Activated naive CD4-positive, alpha-beta T cell treated with anti-CD3 and anti-CD28 coated beads for 36 hours (primary cell): ENCODE results near the gene PPP4R2. TPM values are rescaled to one million over a fixed set of nuclear protein-coding genes. Genes with fewer than 3 reads are reported as not detected.

Experiments used
- CTCF ChIA-PET: fragments of 350-600 bp; sonication (Branson Sonifier 250); formaldehyde crosslinking; loops from one replicate; lab custom pipeline; 2021; ENCODE audit warnings: antibody characterized with exemption; lab: Charles Lee
- DNase-seq: peaks from one replicate; pipeline ENCODE4 v3.0.0-alpha.2; 2020
- H3K27ac Mint-ChIP-seq: one replicate; pipeline ENCODE4 v1.8.0; 2021; ENCODE audit warnings: mild to moderate bottlenecking, mixed read lengths
- H3K27me3 Mint-ChIP-seq: one replicate; pipeline ENCODE4 v1.8.0; 2021; ENCODE audit warnings: low read depth, mixed read lengths
- H3K36me3 Mint-ChIP-seq: one replicate; pipeline ENCODE4 v1.8.0; 2021; ENCODE audit warnings: low read depth, mixed read lengths
- H3K4me1 Mint-ChIP-seq: one replicate; pipeline ENCODE4 v1.8.0; 2021; ENCODE audit warnings: low read depth, mixed read lengths
- H3K4me3 Mint-ChIP-seq: one replicate; pipeline ENCODE4 v1.8.0; 2021; ENCODE audit warnings: mild to moderate bottlenecking, moderate library complexity, mixed read lengths
- H3K9me3 Mint-ChIP-seq: one replicate; pipeline ENCODE4 v1.8.0; 2021; ENCODE audit warnings: mixed read lengths
- intact Hi-C: fragments of 100-400 bp; cut with micrococcal nuclease; formaldehyde crosslinking; loops from one replicate; pipeline ENCODE4 v1.15.1; 2023
- total RNA-seq, 2 experiments: library from RNA; stranded (reverse); gene quantifications; one replicate each; pipeline ENCODE4 v1.2.3, GENCODE V29; 2021

PPP4R2 gene
- total RNA-seq, 2 experiments from 2014 or later, result 68.1 to 71.6 TPM

GRCh38 chr3:73031573-73032103, 35.0 kb downstream of the PPP4R2 start:
- intact Hi-C loops, result loop anchor here (10.0 kb wide), 1 partner anchor 607 kb away; no protein-coding TSS in a partner anchor
- H3K27me3 Mint-ChIP-seq, result no peaks in the 10 kb centered on the region
- no peak overlapping the region for H3K4me3 Mint-ChIP-seq
- no peak for DNase-seq
- no peaks in the 10 kb centered on the region for H3K9me3 Mint-ChIP-seq
- H3K4me1 Mint-ChIP-seq, result peaks cover 83% of the 10 kb centered on the region
- H3K36me3 Mint-ChIP-seq, result peaks cover 22% of the 10 kb centered on the region
- H3K27ac Mint-ChIP-seq, result no peak overlapping the region
- CTCF ChIA-PET, result interaction anchor here (0.6 to 1.2 kb wide), 2 partner anchors 25 to 34 kb away, joined by 3 read pairs; no protein-coding TSS in a partner anchor

GRCh38 chr3:73036694-73037591, 40.3 kb downstream of the PPP4R2 start:
- DNase-seq, result no peak
- no peak overlapping the region for H3K4me3 Mint-ChIP-seq
- no peaks in the 10 kb centered on the region for H3K27me3 Mint-ChIP-seq
- CTCF ChIA-PET, result interaction anchor here (1.2 kb wide), 1 partner anchor 214 kb away, joined by 3 read pairs; no protein-coding TSS in a partner anchor
- intact Hi-C loops, result loop anchor here (1.0 to 10.0 kb wide), 3 partner anchors 8 to 612 kb away; no protein-coding TSS in a partner anchor
- no peaks in the 10 kb centered on the region for H3K9me3 Mint-ChIP-seq
- peaks cover 89% of the 10 kb centered on the region for H3K4me1 Mint-ChIP-seq
- H3K27ac Mint-ChIP-seq, result peak overlapping the region; percentile 16
- H3K36me3 Mint-ChIP-seq, result peaks cover 15% of the 10 kb centered on the region

- H3K9me3 Mint-ChIP-seq, result no peaks in the 10 kb centered on the region
- intact Hi-C loops, result no loop called here
- peaks cover 82% of the 10 kb centered on the region for H3K4me1 Mint-ChIP-seq
- H3K36me3 Mint-ChIP-seq, result peaks cover 10% of the 10 kb centered on the region
- H3K27me3 Mint-ChIP-seq, result no peaks in the 10 kb centered on the region
- peak overlapping the region; percentile 16 for H3K27ac Mint-ChIP-seq
- CTCF ChIA-PET, result interaction anchor here (1.0 kb wide), 1 partner anchor 15 kb away, joined by 3 read pairs; no protein-coding TSS in a partner anchor
- H3K4me3 Mint-ChIP-seq, result no peak overlapping the region
- no peak for DNase-seq
Observed at GRCh38 chr3:73041537-73041936, 44.9 kb downstream of the PPP4R2 start.

GRCh38 chr3:73043414-73043813, 46.8 kb downstream of the PPP4R2 start:
- H3K9me3 Mint-ChIP-seq, result no peaks in the 10 kb centered on the region
- peaks cover 6% of the 10 kb centered on the region for H3K36me3 Mint-ChIP-seq
- no peaks in the 10 kb centered on the region for H3K27me3 Mint-ChIP-seq

GRCh38 chr3:73045391-73045790, 48.8 kb downstream of the PPP4R2 start:
- Mint-ChIP-seq H3K36me3 (peaks cover 12% of the 10 kb centered on the region), H3K9me3 (no peaks in the 10 kb centered on the region), H3K4me1 (peaks cover 54% of the 10 kb centered on the region), H3K4me3 (no peak overlapping the region), H3K27me3 (no peaks in the 10 kb centered on the region), H3K27ac (no peak overlapping the region)
- intact Hi-C loops, result no loop called here
- CTCF ChIA-PET, result interaction anchor here (0.6 to 1.3 kb wide), 2 partner anchors 9 to 439 kb away, joined by 3 to 4 read pairs; no protein-coding TSS in a partner anchor
- no peak for DNase-seq

More at GRCh38 chr3:73043414-73043813, 46.8 kb downstream of the PPP4R2 start:
- no peak overlapping the region for H3K4me3 Mint-ChIP-seq
- intact Hi-C loops, result loop anchor here (2.0 kb wide), 1 partner anchor 15 kb away; no protein-coding TSS in a partner anchor
- no peak overlapping the region for H3K27ac Mint-ChIP-seq
- DNase-seq, result no peak
- CTCF ChIA-PET, result no interaction called here
- H3K4me1 Mint-ChIP-seq, result peaks cover 67% of the 10 kb centered on the region

- Mint-ChIP-seq H3K4me1 (peaks cover 49% of the 10 kb centered on the region), H3K4me3 (no peak overlapping the region), H3K27ac (no peak overlapping the region), H3K9me3 (no peaks in the 10 kb centered on the region), H3K36me3 (peaks cover 12% of the 10 kb centered on the region), H3K27me3 (no peaks in the 10 kb centered on the region)
- DNase-seq, result no peak
- CTCF ChIA-PET, result interaction anchor here (1.3 kb wide), 1 partner anchor 9 kb away, joined by 4 read pairs; no protein-coding TSS in a partner anchor
- intact Hi-C loops, result no loop called here
Observed at GRCh38 chr3:73046195-73046594, 49.6 kb downstream of the PPP4R2 start.

GRCh38 chr3:73049319-73049718, 52.7 kb downstream of the PPP4R2 start:
- CTCF ChIA-PET, result interaction anchor here (0.7 kb wide), 1 partner anchor 546 kb away, joined by 3 read pairs; no protein-coding TSS in a partner anchor
- no peaks in the 10 kb centered on the region for H3K27me3 Mint-ChIP-seq

GRCh38 chr3:73052857-73053256, 56.2 kb downstream of the PPP4R2 start:
- intact Hi-C loops, result no loop called here
- H3K9me3 Mint-ChIP-seq, result no peaks in the 10 kb centered on the region
- peaks cover 9% of the 10 kb centered on the region for H3K36me3 Mint-ChIP-seq
- CTCF ChIA-PET, result no interaction called here
- no peaks in the 10 kb centered on the region for H3K27me3 Mint-ChIP-seq
- no peak overlapping the region for H3K27ac Mint-ChIP-seq
- no peak overlapping the region for H3K4me3 Mint-ChIP-seq
- H3K4me1 Mint-ChIP-seq, result peaks cover 13% of the 10 kb centered on the region
- DNase-seq, result no peak

More at GRCh38 chr3:73049319-73049718, 52.7 kb downstream of the PPP4R2 start:
- Mint-ChIP-seq H3K36me3 (peaks cover 11% of the 10 kb centered on the region), H3K9me3 (no peaks in the 10 kb centered on the region), H3K4me3 (no peak overlapping the region), H3K27ac (no peak overlapping the region), H3K4me1 (peaks cover 30% of the 10 kb centered on the region)
- DNase-seq, result no peak
- intact Hi-C loops, result no loop called here

GRCh38 chr3:73055583-73055982, 59.0 kb downstream of the PPP4R2 start:
- CTCF ChIA-PET, result interaction anchor here (0.6 to 4.1 kb wide), 15 partner anchors 10 to 233 kb away, joined by 3 to 54 read pairs (median 4); partner anchors contain the start of gene GXYLT2
- H3K36me3 Mint-ChIP-seq, result peaks cover 5% of the 10 kb centered on the region
- H3K4me3 Mint-ChIP-seq, result no peak overlapping the region
- no peak for DNase-seq
- H3K9me3 Mint-ChIP-seq, result no peaks in the 10 kb centered on the region
- intact Hi-C loops, result no loop called here
- no peaks in the 10 kb centered on the region for H3K27me3 Mint-ChIP-seq
- peaks cover 17% of the 10 kb centered on the region for H3K4me1 Mint-ChIP-seq
- no peak overlapping the region for H3K27ac Mint-ChIP-seq

GRCh38 chr3:73056014-73056844, 59.6 kb downstream of the PPP4R2 start:
- intact Hi-C loops, result loop anchor here (1.0 kb wide), 2 partner anchors 59 to 117 kb away; no protein-coding TSS in a partner anchor
- H3K27ac Mint-ChIP-seq, result no peak overlapping the region

GRCh38 chr3:73056845-73057150, 60.2 kb downstream of the PPP4R2 start:
- CTCF ChIA-PET, result interaction anchor here (0.6 to 4.1 kb wide), 21 partner anchors 13 to 205 kb away, joined by 3 to 54 read pairs (median 4); partner anchors contain the start of gene GXYLT2
- intact Hi-C loops, result loop anchor here (1.0 kb wide), 2 partner anchors 59 to 117 kb away; no protein-coding TSS in a partner anchor
- Mint-ChIP-seq H3K27ac (no peak overlapping the region), H3K4me3 (no peak overlapping the region), H3K36me3 (peaks cover 7% of the 10 kb centered on the region), H3K4me1 (peaks cover 17% of the 10 kb centered on the region), H3K9me3 (no peaks in the 10 kb centered on the region), H3K27me3 (no peaks in the 10 kb centered on the region)
- DNase-seq, result no peak

More at GRCh38 chr3:73056014-73056844, 59.6 kb downstream of the PPP4R2 start:
- Mint-ChIP-seq H3K36me3 (peaks cover 7% of the 10 kb centered on the region), H3K9me3 (no peaks in the 10 kb centered on the region), H3K4me3 (no peak overlapping the region), H3K4me1 (peaks cover 17% of the 10 kb centered on the region), H3K27me3 (no peaks in the 10 kb centered on the region)
- DNase-seq, result no peak
- CTCF ChIA-PET, result interaction anchor here (0.6 to 4.1 kb wide), 23 partner anchors 13 to 205 kb away, joined by 3 to 54 read pairs (median 4); partner anchors contain the start of gene GXYLT2
